Thyroid gland (tissue), 4 donors: Measurements from ENCODE around the gene REM2. TPM values are rescaled to one million over a fixed set of nuclear protein-coding genes. Genes with fewer than 3 reads are reported as not detected.

Experiments
- DNase-seq, 2 donors: peaks; one replicate each; pipeline ENCODE4 v3.0.0-alpha.2; 2019
- H3K27ac ChIP-seq, 3 donors: fragments of 200-600 bp; sonication (generic); 1 replicate in 2 of 3; 2 replicates in 1 of 3; pipeline ENCODE4 v1.5.1; 2016 to 2019; ENCODE audit warnings: mild to moderate bottlenecking in 1 of 3, moderate library complexity in 1 of 3
- H3K27me3 ChIP-seq: fragments of 200-600 bp; sonication (generic); one replicate; pipeline ENCODE4 v1.5.1; 2019
- H3K36me3 ChIP-seq, 2 donors: fragments of 200-600 bp; sonication (generic); one replicate each; pipeline ENCODE4 v1.5.1; 2016 to 2019
- H3K4me1 ChIP-seq, 2 donors: fragments of 200-600 bp; sonication (generic); one replicate each; pipeline ENCODE4 v1.5.1; 2017 to 2019
- H3K4me3 ChIP-seq, 3 donors: fragments of 200-600 bp; sonication (generic); replicated peaks in 1 of 3; 1 replicate in 2 of 3; 2 replicates in 1 of 3; pipeline ENCODE4 v1.5.1; 2016; ENCODE audit warnings: mild to moderate bottlenecking in 1 of 3
- H3K9me3 ChIP-seq: fragments of 200-600 bp; sonication (generic); one replicate; pipeline ENCODE4 v1.5.1; 2017
- POLR2A ChIP-seq, 2 donors: fragments of 450-650 bp; IDR thresholded peaks; one replicate each; pipeline ENCODE4 v1.6.1; 2017; ENCODE audit warnings: antibody characterized with exemption in 2 of 2, mild to moderate bottlenecking in 2 of 2, moderate library complexity in 1 of 2
- WGBS, 2 donors: methylation state at CpG; one replicate each; pipeline ENCODE4 v1.1.5; 2017; 5-methylcytosine and 5-hydroxymethylcytosine counted together
- intact Hi-C: fragments of 100-400 bp; cut with DNase I; formaldehyde crosslinking; loops from one replicate; pipeline ENCODE4 v1.15.1; 2023
- total RNA-seq, 4 donors: library from RNA; depleted of rRNA; stranded (reverse); fragments of >200 nt; gene quantifications; one replicate each; pipeline ENCODE4 v1.2.3, GENCODE V29; 2016
- TF ChIP-seq, protein P1 (sequence below), 6 experiments: fragments of 200-600 bp in 3 of 6; fragments of 450-650 bp in 3 of 6; sonication (generic) in 3 of 6; IDR thresholded peaks; one replicate each; pipeline ENCODE4 v1.5.1; 2016 to 2019; ENCODE audit warnings: antibody characterized with exemption in 6 of 6, mild to moderate bottlenecking in 2 of 6, inconsistent platforms in 1 of 6, moderate library complexity in 1 of 6

REM2 gene
- total RNA-seq, 4 donors from 2014 or later: 0.54 to 1.2 (median 0.89) TPM; not detected in 1

DNA sequence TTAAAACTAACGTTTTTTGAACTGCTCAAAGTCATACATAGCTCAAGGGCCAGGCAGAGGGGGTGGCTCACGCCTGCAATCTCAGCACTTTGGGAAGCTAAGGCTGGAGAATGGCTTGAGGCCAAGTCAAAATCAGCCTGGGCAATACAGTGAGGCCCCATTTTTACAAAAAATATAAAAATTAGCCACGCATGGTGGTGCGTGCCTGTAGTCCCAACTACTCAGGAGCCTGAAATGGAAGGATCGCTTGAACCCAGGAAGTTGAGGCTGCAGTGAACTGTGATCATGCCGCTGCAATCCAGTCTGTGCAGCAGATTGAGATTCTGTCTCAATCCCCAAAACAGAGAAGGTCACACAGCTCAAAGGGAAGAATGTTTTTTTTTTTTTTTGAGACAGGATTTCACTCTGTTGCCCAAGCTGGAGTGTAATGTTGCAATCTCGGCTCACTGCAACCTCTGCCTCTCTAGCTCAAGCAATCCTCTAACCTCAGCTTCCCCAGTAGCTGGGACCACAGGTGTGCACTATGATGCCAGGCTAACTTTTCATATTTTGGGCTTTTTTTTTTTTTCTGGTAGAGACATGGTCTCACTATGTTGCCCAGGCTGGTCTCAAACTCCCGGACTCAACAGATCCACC, 33.0 kb downstream of the REM2 start:
- intact Hi-C loops: no loop called here
- no peak overlapping the region for H3K4me3 ChIP-seq
- H3K27me3 ChIP-seq: no peaks in the 10 kb centered on the region
- WGBS, 2 donors: 84 to 89% methylated on average over 8 of the region's 8 CpGs
- DNase-seq: no peak
- H3K36me3 ChIP-seq: peaks cover 5 to 9% of the 10 kb centered on the region in 2 donors
- no peaks in the 10 kb centered on the region for H3K9me3 ChIP-seq
- H3K4me1 ChIP-seq: peaks cover 18 to 24% of the 10 kb centered on the region in 2 donors
- H3K27ac ChIP-seq: no peak overlapping the region
- TF ChIP-seq, protein P1, sequence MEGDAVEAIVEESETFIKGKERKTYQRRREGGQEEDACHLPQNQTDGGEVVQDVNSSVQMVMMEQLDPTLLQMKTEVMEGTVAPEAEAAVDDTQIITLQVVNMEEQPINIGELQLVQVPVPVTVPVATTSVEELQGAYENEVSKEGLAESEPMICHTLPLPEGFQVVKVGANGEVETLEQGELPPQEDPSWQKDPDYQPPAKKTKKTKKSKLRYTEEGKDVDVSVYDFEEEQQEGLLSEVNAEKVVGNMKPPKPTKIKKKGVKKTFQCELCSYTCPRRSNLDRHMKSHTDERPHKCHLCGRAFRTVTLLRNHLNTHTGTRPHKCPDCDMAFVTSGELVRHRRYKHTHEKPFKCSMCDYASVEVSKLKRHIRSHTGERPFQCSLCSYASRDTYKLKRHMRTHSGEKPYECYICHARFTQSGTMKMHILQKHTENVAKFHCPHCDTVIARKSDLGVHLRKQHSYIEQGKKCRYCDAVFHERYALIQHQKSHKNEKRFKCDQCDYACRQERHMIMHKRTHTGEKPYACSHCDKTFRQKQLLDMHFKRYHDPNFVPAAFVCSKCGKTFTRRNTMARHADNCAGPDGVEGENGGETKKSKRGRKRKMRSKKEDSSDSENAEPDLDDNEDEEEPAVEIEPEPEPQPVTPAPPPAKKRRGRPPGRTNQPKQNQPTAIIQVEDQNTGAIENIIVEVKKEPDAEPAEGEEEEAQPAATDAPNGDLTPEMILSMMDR (IDR thresholded peaks at IDR 0.05): no peak
- no peak for TF ChIP-seq POLR2A (IDR thresholded peaks at IDR 0.05)

DNA sequence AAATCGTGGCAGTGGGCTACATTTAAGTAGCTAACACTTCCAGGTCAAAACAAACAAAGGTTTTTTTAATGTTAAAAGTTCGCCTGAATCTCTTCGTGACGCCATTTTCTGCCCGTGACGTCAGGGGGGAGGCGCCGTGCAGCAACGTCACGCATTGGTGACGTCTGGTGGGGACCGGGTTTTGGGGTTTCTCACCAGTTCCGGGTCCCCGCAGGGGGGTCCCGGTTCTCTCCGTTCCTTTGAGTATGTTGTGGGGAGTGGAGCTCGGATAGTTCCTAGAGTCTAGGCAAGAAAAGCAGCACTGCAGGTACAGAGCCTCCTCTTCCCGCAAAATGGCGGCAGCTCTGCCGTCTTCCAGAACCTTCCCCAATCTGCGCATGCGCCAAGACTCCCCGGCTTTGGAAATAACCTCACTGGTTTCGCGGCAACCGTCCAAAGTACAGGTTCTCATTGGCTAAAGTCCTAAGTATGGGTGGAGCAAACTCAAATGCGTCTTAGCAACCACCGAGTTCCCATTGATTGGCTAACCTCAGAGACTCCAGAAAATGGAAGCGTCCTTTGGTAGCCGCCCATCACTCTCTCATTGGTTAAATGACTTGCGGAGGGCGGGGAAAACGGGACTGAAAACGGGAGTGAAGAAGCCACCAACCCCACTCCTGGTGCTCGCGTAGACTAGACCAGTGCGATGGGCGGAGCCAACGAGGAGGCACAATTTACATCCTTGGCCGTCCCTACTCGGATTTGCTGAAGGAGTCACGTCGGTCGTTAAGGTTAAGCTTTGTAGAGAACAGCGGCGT, 36.0 kb downstream of the REM2 start, which contains the start of gene RBM23:
TSS of gene RBM23 (minus strand) at position 346 of the 797 bp plus-strand sequence.
- H3K27me3 ChIP-seq: no peaks in the 10 kb centered on the region
- peak within 1 kb of the TSS; percentile 70 to 86 (median 77) for H3K4me3 ChIP-seq
- peak in 1 of 2 donors; percentile 85 for TF ChIP-seq POLR2A (IDR thresholded peaks at IDR 0.05)
- TF ChIP-seq, protein P1 (IDR thresholded peaks at IDR 0.05): peak in 1 of 6 experiments; percentile 11
- DNase-seq: peak; percentile 100
- H3K4me1 ChIP-seq: peaks cover 18 to 24% of the 10 kb centered on the region in 2 donors
- H3K27ac ChIP-seq: peak within 1 kb of the TSS; percentile 95 to 98 (median 98)
- H3K9me3 ChIP-seq: no peaks in the 10 kb centered on the region
- WGBS, 2 donors: 0% methylated on average over 29 to 40 of the region's 46 CpGs
- intact Hi-C loops: no loop called here
- H3K36me3 ChIP-seq: peaks cover 31% of the 10 kb centered on the region in 2 donors

DNA sequence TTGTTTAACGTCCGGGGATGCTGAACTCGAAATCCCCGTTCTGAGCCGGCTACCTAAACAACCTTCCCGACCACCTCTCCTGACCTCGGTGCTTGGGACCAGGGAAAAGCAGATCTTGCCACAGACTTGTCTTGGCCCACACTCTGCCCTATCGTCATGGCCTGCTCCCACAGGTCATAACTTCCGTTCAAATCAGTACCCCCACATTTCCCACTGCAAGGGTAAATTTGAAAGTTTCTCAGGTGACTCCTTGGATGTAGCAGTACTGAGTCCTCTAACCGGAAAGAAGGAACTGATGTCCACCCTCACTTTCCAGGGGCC, 36.5 kb downstream of the REM2 start:
- Histone ChIP-seq H3K27me3 (no peaks in the 10 kb centered on the region), H3K4me3 (peak overlapping the region in 1 of 3 donors; percentile 70), H3K27ac (peak overlapping the region; percentile 85 to 98 (median 86)), H3K9me3 (no peaks in the 10 kb centered on the region), H3K36me3 (peaks cover 36% of the 10 kb centered on the region in 2 donors), H3K4me1 (peaks cover 18 to 24% of the 10 kb centered on the region in 2 donors)
- DNase-seq: no peak
- 8 to 9% methylated on average over 8 of the region's 10 CpGs for WGBS, 2 donors
- TF ChIP-seq POLR2A (IDR thresholded peaks at IDR 0.05): no peak
- intact Hi-C loops: no loop called here

DNA sequence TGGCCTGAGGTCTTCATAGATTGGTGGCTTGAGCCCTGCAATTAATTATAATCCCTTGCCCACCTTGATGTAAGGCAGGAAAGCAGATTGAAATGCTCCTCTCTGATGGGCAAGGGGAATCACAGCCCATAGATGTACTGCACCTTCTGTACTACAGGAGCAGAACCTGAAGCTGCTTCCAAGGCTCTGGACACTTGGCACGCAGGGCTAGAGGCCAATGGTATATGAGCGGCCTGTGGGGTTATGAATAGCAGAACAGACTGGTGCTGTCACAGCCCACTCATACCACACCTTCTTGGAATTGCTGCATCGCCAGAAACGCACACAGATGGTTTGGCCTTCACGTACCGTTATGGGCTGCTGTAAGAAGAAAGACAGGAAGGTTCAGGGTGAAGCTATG, 37.7 kb downstream of the REM2 start:
- intact Hi-C loops: no loop called here
- Histone ChIP-seq H3K4me1 (peaks cover 18 to 24% of the 10 kb centered on the region in 2 donors), H3K36me3 (peaks cover 39 to 44% of the 10 kb centered on the region in 2 donors), H3K27ac (no peak overlapping the region), H3K9me3 (no peaks in the 10 kb centered on the region), H3K4me3 (no peak overlapping the region), H3K27me3 (no peaks in the 10 kb centered on the region)
- TF ChIP-seq, protein P1 (IDR thresholded peaks at IDR 0.05): no peak
- TF ChIP-seq POLR2A (IDR thresholded peaks at IDR 0.05): no peak
- 96 to 97% methylated on average over 6 of the region's 6 CpGs for WGBS, 2 donors
- DNase-seq: no peak

DNA sequence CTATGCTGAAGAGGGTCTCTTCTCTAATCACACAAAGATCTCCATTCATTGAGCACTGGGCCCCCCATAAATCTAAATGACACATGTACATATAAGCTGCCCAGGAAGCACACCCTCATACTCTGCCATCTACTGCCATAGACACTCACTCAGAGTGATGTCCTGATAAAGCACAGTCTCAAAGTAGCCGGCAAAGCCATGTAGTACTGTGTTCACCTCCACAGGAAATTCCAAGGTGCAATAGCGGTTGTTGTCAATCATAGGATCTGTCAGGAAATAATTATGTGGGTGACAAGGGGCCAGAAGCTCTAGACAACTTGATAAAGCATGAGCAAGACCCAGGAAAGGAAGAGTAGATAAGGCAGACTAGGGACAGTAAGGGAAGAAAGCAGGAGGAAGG, 39.3 kb downstream of the REM2 start:
- WGBS, 2 donors: 88 to 94% methylated on average over 2 of the region's 2 CpGs
- no peak for TF ChIP-seq POLR2A (IDR thresholded peaks at IDR 0.05)
- TF ChIP-seq, protein P1 (IDR thresholded peaks at IDR 0.05): no peak
- H3K36me3 ChIP-seq: peaks cover 39 to 53% of the 10 kb centered on the region in 2 donors
- no peak overlapping the region for H3K27ac ChIP-seq
- no peaks in the 10 kb centered on the region for H3K9me3 ChIP-seq
- DNase-seq: no peak
- H3K4me1 ChIP-seq: peaks cover 8 to 17% of the 10 kb centered on the region in 2 donors
- intact Hi-C loops: no loop called here
- H3K27me3 ChIP-seq: no peaks in the 10 kb centered on the region
- H3K4me3 ChIP-seq: no peak overlapping the region
